ENCODE measurements around the gene CDK17. TPM values are rescaled to one million over a fixed set of nuclear protein-coding genes. Genes with fewer than 3 reads are reported as not detected.

CDK17 gene
- total and polyA plus RNA-seq, 9 of the 15 experiments (the other 6 are each of a cell fraction or from before 2014, with no cell fraction given) = 4.8 to 39.3 (median 21.6) TPM

GRCh38 chr12:96444399-96444798, 44.2 kb upstream of the CDK17 start:
- H3K27me3 ChIP-seq (ENCODE audit: control insufficient read depth in 2 of 2, insufficient read depth in 2 of 2, low read length in 2 of 2) = no peaks in the 10 kb centered on the region
- no peaks in the 10 kb centered on the region for H4K20me1 ChIP-seq (replicated peaks; ENCODE audit: control insufficient read depth, insufficient read depth, low read length)
- FAIRE-seq = no peak
- no peaks in the 10 kb centered on the region for H3K79me2 ChIP-seq (ENCODE audit: control insufficient read depth, insufficient read depth, low read length)
- H3K36me3 ChIP-seq (ENCODE audit: control insufficient read depth, insufficient read depth, low read length) = no peaks in the 10 kb centered on the region
- TF ChIP-seq ZNF280A (IDR thresholded peaks at IDR 0.05; ENCODE audit: low read depth, partially characterized antibody) = no peak
- TF ChIP-seq ZNF75A (CRISPR knock-in tag; IDR thresholded peaks at IDR 0.05) = no peak
- no peak for TF ChIP-seq TRIM24 (IDR thresholded peaks at IDR 0.05)
- no peak for TF ChIP-seq CEBPG (CRISPR knock-in tag; IDR thresholded peaks at IDR 0.05)
- peak in 1 of 2 experiments; percentile 54; a peak in 2 of 4 replicates for TF ChIP-seq CEBPG (tag; conservative IDR thresholded peaks at IDR 0.05 in 1 of 2, IDR thresholded peaks at IDR 0.05 in 1 of 2)
- peak; percentile 53; the same call in 1 of the 2 replicates for TF ChIP-seq CEBPB (tag; IDR thresholded peaks at IDR 0.05)
- no peak for TF ChIP-seq TFAP4 (CRISPR knock-in tag; IDR thresholded peaks at IDR 0.05; ENCODE audit: borderline replicate concordance)
- no peak for TF ChIP-seq CLOCK (CRISPR knock-in tag; IDR thresholded peaks at IDR 0.05; ENCODE audit: borderline replicate concordance)
- no peak for TF ChIP-seq MLX (CRISPR knock-in tag; conservative IDR thresholded peaks at IDR 0.05)
- POLR2A ChIA-PET = interaction anchor here (1.3 kb wide), 1 partner anchor 17 kb away, joined by 4 read pairs; no protein-coding TSS in a partner anchor
- CTCF ChIA-PET (ENCODE audit: low intra/inter-chr PET ratio) = no interaction called here
- H3K9me3 ChIP-seq (replicated peaks; ENCODE audit: control insufficient read depth, insufficient read depth, low read depth, low read length) = no peaks in the 10 kb centered on the region
- H3K27ac ChIP-seq (ENCODE audit: extremely low read depth, low read depth, low read length) = no peak overlapping the region
- no peak for ATAC-seq
- 85% methylated on average over 8 of the region's 10 CpGs for WGBS (ENCODE audit: insufficient coverage, low coverage, missing lambda C conversion rate)
- H3K4me3 ChIP-seq = no peak overlapping the region
- H3K9me1 ChIP-seq (ENCODE audit: control insufficient read depth, insufficient read depth, low read length) = no peaks in the 10 kb centered on the region
- DNase-seq (ENCODE audit: extremely low read depth in 1 of 4, low spot score in 3 of 4) = no peak
- peaks cover 0 to 4% of the 10 kb centered on the region in 2 experiments; a peak in 4 of 5 replicates for H3K4me1 ChIP-seq (replicated peaks in 1 of 2; ENCODE audit: control insufficient read depth in 2 of 2, insufficient read depth in 2 of 2, low read length in 2 of 2)
- in situ Hi-C loops (cut with MboI) = no loop called here
- BruUV-seq (replicated peaks) = no TSS peak
- intact Hi-C loops (cut with micrococcal nuclease) = no loop called here
- H3K4me2 ChIP-seq (ENCODE audit: insufficient read depth, low read length) = no peak overlapping the region
- no peak overlapping the region for H2AFZ ChIP-seq (ENCODE audit: low read depth, low read length)
- no peak overlapping the region for H3K9ac ChIP-seq (ENCODE audit: insufficient read depth in 1 of 2, low read depth in 2 of 2, low read length in 2 of 2)

All from K562 (cell line).